WI38 (cell line): ENCODE measurements around the gene FOXD3.

ENCODE experiments used
- H3K4me3 ChIP-seq: 2 replicates; pipeline ENCODE4 v1.5.1; 2011; ENCODE audit warnings: low read depth, mild to moderate bottlenecking, control low read depth, low read length
- TF ChIP-seq, protein P1 (sequence below): IDR thresholded peaks from 2 replicates; pipeline ENCODE4 v1.5.1; 2012; ENCODE audit warnings: low read depth, mild to moderate bottlenecking, control low read depth, low read length

Gene FOXD3

DNA sequence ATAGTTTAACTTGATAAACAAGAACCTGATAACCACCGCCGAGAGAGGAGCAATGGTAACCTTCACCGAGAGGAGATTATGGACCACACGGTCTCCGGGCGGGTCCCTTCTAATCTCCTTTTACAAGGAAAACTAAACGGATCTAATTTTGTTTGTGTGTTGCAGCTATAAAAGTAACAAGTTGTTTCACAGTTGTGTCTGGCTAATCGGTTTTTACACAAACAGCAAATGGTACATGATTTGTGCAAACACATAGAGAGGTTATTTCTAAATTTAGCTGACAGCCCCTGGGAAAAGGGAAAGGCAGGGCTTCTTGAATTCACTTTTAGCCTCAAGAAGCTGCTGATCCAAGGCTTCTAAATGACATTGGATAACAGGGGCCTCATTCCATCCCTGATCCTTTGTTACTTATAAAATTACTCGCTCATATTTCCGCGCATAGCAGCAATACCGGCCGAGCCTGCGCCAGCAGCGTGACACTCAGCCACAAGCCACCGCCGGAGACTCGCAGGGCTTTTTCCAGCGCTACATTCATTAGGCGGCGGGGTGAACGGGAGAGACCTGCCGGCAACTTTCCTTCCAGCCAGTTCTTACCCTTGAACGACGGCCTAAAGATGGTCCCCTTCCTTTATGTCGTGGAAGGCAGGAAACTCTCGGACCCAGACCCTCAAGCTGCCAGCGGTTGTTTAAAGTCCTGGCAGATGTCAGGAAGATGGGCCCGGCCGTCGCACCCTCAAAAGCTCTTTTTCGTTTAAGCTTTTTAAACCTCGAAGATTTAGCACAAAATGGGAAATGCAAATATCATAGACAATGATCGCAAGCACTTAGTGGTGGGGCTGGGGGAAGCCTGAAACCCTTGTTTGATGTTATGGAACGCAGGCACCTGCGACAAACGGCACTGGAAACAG lies 4.4 kb downstream of the FOXD3 start:
- no peak overlapping the region for H3K4me3 ChIP-seq
- TF ChIP-seq, protein P1, sequence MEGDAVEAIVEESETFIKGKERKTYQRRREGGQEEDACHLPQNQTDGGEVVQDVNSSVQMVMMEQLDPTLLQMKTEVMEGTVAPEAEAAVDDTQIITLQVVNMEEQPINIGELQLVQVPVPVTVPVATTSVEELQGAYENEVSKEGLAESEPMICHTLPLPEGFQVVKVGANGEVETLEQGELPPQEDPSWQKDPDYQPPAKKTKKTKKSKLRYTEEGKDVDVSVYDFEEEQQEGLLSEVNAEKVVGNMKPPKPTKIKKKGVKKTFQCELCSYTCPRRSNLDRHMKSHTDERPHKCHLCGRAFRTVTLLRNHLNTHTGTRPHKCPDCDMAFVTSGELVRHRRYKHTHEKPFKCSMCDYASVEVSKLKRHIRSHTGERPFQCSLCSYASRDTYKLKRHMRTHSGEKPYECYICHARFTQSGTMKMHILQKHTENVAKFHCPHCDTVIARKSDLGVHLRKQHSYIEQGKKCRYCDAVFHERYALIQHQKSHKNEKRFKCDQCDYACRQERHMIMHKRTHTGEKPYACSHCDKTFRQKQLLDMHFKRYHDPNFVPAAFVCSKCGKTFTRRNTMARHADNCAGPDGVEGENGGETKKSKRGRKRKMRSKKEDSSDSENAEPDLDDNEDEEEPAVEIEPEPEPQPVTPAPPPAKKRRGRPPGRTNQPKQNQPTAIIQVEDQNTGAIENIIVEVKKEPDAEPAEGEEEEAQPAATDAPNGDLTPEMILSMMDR, result no peak

DNA sequence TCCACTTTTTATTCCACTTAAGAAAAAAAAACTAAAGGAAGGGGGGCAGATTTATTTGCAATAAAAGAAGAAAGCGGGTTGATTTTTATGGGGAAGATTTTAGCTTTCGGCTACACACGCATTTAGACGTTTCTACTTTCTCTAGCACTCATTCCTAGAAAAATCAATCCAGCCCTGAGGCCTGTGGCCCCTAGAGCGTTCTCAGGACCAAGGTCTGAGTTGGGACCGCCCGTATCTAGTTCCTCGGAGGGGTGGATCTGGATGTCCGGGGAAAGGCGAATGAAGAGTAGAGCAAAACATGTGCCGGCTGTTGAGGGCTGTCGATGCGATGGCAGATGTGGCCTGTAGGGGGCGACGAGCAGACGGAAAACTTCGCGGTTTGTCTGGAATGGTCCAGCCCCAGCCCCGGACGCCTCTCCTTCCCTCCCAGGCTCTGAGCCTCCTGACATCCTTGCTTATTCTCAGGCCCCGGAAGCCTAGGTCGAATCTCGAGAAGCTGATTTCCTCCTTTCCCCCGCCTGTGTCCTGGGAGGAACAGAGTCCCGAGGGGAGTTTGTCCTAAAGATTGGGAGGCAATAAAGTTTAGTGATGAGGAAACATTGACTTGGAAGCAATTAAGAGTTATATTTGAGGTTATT lies 5.2 kb downstream of the FOXD3 start:
- TF ChIP-seq, protein P1, result peak; percentile 77
- H3K4me3 ChIP-seq, result no peak overlapping the region

DNA sequence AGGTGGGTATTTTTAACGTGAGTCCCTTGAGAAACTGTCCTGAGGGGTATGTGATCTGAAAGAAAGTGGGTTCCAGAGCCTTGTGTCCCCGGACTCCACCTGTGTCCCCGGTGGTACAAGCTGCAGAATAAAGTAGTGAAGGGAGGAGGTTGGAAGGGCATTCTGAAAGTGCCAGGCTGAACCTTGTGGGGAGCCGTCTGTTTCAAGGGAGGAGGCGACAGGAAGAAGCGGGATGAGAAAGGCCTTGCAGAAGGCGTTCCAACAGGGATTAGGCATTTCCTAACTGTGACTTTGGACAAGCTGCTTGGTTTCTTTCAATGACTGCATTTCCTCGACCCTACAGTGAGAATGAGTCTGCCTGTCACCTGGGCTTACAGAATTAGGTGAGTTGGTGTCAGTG lies 5.8 kb downstream of the FOXD3 start:
- H3K4me3 ChIP-seq, result no peak overlapping the region
- TF ChIP-seq, protein P1, result no peak

DNA sequence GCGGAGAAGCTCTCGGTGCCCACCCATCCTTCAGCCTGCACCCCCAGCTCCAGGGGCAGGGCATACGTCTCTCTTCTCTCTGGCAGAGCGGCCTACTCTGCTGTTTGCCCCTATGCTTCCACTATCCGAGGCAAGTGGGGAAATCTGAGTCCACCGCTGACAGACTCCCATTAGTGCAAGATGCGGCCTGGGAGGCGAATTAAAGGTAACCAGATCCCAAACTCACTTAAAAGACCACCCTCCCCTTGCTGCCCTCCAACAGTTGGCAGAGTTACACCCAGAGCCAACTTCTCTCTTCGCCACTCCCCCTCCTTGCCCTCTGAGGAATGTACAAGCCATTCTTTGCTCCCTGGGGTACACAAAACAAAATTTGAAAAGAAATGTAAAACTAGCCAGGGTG lies 6.4 kb downstream of the FOXD3 start:
- TF ChIP-seq, protein P1, result no peak
- H3K4me3 ChIP-seq, result no peak overlapping the region

DNA sequence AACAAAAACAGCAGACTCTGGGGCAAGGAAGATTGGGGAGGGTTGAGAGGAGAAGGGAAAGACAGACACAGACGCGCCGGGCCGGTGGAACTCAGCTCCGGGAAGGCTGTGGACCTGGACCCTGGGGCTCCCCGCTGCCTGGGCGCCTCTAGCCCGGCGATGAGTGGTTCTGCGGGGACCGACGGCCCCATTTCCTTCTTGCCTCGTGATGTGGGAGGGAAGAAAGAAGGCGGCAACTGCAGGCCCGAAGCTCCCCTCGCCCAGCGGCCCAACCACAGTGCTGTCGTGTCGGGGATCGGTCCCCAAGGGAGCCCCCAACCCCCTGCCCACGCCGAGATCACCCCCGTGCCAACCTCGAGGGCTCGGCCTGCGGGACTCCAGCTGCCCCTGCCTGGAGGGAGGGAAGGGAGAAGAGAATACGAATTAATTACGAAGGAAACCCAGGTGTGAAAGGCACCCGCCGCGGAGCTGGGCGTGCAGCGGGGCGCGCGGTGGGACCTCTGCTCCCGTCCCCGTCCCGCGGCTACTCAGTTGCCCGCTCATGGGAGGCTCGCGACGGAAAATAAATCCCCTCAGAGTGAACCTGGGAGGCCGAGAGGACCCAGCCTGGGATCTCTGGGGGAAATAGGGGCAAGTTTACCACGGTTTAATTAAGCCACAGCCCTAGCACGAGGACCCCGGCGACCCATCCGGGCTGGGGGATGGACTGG lies 7.4 kb downstream of the FOXD3 start:
- TF ChIP-seq, protein P1, result no peak

DNA sequence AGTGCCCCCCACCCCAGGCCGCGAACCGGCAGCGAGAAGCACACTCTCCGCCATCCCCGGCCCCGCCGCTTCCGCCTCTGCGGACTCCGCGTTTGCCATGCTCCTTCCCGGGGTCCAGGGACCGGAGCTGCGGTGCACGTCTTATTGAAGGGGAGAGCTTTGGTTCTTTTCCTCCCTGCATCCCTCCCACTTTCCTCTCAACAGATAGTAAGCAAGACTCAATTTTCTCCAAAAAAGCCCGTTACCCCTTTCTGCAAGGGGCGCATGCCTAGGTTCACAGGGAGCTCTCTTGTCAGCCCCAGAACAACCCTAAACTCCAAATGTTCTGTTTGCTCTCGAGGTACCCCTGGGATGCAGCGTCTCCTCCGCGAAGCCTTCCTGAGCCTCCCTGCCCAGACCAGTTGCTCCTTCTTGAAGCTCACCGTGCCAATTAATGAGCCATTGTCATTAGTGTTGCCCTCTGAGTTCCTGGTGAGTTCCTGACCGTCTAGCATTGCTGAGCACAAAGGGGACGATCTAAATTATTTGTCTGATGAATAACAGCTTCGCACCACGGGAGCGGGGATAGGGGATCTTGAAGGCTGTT lies 8.1 kb downstream of the FOXD3 start:
- no peak overlapping the region for H3K4me3 ChIP-seq
- TF ChIP-seq, protein P1, result no peak

More for the DNA sequence above, 7.4 kb downstream of the FOXD3 start:
- H3K4me3 ChIP-seq, result no peak overlapping the region
